ENCODE measurements around the gene RYR3.

The RYR3 gene

DNA sequence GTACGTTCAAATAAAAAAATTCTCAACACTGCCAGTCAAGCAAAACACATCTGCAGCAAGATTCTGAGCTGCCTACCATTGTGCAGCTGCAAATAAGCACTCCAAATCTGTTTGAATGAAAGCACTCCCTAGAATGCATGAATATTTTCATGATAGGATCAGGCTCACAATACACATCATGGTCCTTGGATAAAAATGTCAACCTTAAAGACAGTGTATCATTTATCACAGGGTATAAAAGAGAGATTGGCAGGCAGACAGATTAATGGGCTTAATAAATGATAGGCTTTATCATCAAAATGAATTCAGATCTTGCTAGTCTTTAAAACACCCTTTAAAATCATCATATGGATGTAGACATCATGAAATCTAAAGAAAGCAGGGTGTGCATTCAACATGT, 9.2 kb downstream of the RYR3 start:
- DNase-seq (ENCODE audit: low read depth) = no peak

DNA sequence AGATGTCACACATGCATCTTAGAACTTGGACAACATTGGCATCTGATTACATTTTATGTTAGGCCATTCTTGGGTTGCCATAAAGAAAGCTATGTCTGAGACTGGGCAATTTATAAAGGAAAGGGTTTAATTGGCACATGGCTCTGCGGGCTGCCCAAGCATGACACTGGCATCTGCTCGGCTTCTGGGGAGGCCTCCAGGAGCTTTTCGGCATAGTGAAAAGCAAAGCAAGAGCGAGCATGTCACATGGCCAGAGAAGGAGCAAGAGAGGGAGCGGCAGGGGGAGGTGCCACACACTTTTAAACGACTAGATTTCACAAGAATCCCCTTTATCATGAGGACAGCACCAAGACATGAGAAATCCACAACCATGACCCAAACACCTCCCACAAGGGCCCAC, 11.3 kb downstream of the RYR3 start:
- DNase-seq (ENCODE audit: low read depth) = no peak

GRCh38 chr15:33324609-33325008, 13.8 kb downstream of the RYR3 start:
- DNase-seq (ENCODE audit: low read depth) = no peak

GRCh38 chr15:33326908-33327307, 16.1 kb downstream of the RYR3 start:
- no peak for DNase-seq (ENCODE audit: low read depth)

DNA sequence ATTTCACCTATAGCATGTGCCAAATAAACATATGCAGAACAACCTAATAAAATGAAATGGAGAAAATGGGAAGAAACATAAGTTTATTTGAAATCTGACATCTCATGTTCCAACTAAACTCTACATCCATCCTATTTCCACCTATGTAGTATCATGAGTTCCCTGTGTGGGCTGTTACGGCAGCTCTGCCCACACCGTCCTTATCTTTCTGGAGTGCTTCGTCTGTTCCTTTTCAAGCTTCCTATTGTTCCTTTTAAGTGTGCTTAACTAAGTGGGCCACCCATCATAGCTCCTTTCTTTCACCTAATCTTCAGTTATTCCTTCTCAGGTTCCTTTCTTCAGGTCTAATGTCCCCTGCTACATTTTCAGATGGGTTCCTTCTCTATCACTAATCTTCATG, 17.3 kb downstream of the RYR3 start:
- DNase-seq (ENCODE audit: low read depth) = no peak

GRCh38 chr15:33329457-33329856, 18.7 kb downstream of the RYR3 start:
- DNase-seq (ENCODE audit: low read depth) = no peak

DNA sequence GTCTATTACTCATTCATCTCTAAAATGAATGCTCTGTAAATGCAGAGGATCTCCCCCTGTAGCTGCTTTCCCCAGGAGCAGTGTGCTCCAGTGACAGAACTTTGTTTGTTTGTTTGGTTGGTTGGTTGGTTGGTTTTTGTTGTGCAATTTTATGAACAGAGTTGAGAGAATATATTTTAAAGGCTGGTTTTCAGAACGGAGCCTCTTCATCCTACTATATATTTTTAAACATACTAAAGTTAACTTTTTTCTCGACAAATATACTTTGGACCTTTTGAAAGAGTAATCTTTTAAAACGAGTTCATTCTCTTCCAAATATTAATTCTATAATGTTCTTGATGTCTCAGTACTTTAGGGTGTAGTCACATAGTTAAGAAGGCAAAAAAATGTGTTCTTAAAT, 20.2 kb downstream of the RYR3 start:
- no peak for DNase-seq (ENCODE audit: low read depth)

DNA sequence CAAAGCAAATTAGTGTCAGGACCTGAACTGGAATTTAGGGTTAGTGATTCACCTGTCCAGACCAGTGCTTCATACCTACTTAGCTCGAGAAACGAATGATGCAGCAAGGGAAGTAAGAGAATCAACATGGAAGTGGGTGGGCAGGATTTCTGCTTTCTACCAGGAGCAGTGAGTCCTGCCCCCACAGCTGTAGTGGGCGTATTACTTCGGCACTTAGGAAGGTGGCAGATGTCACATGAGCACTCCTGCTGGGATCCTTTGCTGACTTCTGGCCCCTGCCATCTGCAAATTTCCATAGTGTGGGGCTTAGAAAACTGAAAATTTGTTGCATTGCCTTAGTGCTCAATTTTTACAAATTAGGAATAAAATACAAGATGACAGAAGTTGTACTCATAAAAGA, 31.2 kb downstream of the RYR3 start:
- DNase-seq (ENCODE audit: low read depth) = no peak

DNA sequence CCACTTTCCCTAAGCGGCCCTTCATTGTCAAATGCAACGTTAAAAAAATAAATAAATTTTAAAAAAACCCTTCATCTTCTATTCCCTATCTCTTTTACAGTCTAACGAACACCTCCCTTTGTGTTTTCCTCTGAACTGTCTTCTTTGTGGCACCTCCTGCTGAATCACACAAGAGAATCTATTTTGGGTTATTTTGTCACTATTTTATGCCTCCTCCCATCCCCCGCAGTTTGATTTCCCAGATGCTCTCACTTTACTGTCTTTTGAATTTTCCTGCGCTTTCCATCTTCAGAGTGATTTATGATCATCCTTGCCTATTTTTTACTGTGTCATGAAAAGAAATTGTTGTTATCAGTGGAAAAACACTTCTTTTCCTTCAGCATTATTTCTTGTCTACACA, 32.5 kb downstream of the RYR3 start:
- DNase-seq (ENCODE audit: low read depth) = no peak

DNA sequence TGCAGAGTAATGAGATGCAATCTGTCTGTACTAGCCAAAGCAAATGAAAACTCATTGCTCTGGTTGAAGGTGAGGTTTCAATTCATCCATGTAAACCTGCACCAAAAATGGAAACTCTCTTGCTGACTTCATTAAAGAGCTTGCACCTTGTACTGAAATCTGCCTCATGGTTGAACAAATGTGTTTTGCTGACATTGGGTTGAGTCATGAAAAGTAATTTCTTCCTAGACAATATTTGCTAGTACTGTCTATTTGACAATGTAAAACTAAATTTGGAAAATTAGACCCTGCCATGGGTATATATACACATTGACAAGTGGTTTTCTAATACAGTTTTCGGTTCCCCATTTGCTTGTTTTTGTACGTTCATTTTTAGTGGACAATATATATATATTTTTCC, 33.3 kb downstream of the RYR3 start:
- DNase-seq (ENCODE audit: low read depth) = no peak

- DNase-seq (ENCODE audit: low read depth) = no peak
Observed at GRCh38 chr15:33344530-33344929, 33.8 kb downstream of the RYR3 start.

DNA sequence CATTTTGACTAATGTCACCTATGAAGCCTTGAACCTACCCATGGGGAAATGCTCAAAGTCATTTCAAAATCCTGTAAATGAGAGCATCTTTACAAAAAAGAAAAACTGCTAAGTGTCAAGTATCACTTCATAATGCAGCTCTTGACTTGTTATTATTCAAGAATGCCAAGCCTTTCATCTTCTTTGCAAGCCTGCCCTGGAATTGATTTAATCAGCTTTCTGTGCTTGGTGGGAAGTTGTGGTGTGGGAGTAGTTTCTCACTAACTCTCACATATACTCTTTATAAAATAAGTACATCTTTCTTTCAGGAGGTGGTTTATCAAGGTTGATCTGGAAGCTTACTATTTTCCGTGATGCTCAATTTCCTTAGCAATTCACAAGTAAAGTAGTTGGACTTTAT, 43.6 kb downstream of the RYR3 start:
- DNase-seq (ENCODE audit: low read depth) = no peak

DNA sequence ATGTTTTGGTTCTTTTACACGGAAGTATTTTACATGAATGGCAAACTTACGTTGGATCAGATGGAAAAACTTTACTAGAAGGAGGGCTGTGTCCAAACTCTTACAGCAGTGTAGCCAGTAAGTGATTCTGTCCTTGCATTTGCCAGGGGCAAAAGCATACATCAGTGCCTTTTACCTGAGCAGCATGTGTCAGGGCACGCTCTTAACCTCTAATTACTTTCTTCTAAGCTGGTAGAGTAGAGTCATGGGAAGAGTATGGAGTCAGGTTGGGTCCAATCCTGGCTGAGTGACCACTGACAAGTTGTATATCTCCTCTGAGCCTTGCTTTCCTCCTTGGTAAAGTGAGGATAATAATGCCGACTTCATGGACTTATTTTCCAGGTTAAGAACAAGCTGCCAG, 47.1 kb downstream of the RYR3 start:
- no peak for DNase-seq (ENCODE audit: low read depth)

- DNase-seq (ENCODE audit: low read depth) = no peak
Observed at GRCh38 chr15:33358306-33358705, 47.5 kb downstream of the RYR3 start.

DNA sequence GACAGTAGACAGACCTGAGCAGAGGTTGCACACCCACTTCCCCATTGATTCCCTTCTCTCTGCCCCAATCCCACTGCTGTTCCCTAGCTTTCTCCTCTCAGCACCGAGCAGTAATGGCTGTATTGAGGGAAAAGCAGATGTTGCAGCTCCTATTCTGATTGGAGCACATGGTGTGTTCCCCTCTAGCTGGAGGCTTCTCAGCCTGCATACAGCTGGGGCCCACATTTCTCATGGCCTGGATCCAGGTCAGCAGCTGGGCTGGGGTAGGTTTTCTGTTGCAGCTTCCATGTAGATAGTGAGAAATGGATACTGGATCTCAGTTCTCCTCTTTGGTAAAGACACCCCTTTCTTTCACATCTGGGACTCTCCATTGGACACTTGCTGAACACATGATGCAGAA, 50.1 kb downstream of the RYR3 start:
- DNase-seq (ENCODE audit: low read depth) = no peak

GRCh38 chr15:33369941-33370622, 59.3 kb downstream of the RYR3 start:
- no peak for DNase-seq (ENCODE audit: low read depth)

DNA sequence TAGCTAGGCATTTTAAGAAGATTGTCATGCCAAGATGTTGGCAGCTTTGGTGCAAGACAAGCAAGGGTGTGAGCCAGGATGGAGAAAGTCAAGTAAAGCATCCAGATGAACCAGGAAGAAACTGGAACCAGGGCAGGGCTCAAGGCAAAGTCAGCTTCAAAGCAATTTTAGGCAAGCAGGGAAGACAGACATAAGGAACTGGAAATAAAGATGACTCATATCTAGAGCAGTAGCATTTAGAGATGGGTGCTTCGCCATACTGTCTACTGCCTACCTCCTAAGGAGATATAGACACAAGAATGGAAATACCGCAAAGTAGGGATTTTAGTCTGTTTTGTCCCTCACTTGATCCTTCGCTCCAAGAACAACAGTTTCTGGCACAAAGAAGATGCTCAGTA, 59.9 kb downstream of the RYR3 start:
- no peak for DNase-seq (ENCODE audit: low read depth)

DNA sequence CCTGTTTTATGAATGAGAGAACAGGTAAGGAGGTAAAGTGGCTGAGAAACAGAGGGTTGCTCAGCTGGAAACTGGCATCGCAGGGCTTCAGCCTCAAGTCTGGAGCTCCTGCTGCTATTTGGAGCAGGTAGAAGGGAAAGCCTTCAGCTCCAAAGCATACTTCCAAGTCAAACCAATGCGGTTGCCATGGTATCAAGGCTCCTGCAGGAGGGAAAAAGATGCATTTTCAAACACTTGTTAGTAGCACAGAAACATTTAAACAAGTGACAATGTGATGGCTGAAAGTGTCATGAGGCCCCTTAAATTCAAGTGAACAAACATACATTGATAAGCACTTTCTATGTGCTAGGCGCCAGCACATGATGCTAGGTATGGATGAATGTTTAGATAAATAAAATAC, 60.4 kb downstream of the RYR3 start:
- DNase-seq (ENCODE audit: low read depth) = no peak

DNA sequence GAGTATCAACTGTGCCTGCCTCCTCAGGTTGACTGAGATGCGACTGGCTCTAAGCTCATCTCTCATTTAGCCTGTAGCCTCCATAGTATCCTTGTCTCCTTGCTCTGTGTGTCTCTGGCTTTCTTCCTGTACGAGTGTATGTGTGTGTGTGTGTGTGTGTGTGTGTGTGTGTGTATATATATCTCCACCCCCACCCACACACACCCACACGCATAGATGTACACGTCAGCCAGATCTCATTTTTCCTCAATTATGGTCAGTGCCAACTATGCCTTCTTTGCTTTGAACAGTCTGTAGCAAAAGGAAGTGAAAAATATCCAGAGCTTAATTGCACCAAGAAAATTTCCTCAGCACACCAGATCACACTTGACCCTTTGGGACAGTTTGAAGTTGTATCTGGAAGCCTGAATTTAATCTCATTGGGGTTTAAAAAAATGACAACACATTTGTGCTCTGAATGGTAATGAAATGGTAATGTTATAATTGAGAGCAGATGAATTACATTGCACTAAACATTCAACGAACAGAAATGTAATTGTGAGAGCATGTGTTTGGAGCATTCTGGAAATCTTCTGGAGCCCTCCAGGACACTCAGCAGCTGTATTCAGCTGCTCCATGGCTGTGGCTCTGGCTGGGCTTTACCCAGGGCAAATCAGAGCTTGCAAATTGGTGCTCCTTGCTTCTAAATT, 63.6 kb downstream of the RYR3 start:
- DNase-seq (ENCODE audit: low read depth) = no peak

DNA sequence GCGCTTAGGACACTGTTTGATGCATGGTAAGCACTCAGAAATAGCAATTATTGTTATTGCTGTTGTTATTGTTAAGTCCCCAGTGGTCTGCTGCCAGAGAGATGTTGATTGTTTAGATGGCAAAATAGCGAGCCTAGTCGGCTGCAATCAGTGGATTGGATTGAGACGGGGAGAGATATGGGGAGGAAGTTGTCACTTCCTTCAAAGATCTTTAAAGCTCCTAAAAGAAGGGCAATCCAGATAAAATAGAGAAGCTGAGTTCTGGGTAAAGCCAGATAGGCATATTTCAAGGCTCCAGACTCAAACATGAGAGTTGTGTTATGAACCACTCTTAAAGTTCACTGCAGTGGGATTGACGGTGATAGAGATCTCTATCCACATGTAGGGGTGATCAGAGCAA, 64.5 kb downstream of the RYR3 start:
- DNase-seq (ENCODE audit: low read depth) = no peak

GRCh38 chr15:33377204-33377603, 66.4 kb downstream of the RYR3 start:
- DNase-seq (ENCODE audit: low read depth) = no peak

GRCh38 chr15:33378866-33379480, 68.2 kb downstream of the RYR3 start:
- DNase-seq (ENCODE audit: low read depth) = no peak

DNA sequence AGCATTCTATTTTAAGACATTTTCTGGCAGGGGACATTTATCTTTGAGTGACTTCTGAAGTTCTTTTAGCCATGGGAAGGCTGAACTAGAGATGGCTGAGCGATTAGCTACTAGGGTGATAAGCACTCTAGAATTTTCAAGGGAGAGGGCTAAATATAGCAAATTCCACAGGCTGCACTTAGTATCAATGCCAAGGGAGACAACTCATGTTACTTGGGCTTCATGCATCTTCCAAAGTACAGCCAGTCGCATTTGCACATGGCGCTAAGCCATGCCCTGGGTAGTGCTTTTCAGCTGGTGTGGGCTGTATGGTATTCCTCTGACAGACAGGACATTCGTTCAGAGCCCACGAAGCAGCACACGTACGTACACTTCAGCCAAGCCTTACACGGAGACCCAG, 69.6 kb downstream of the RYR3 start:
- DNase-seq (ENCODE audit: low read depth) = no peak

GRCh38 chr15:33382491-33382890, 71.7 kb downstream of the RYR3 start:
- no peak for DNase-seq (ENCODE audit: low read depth)
